NCI-H2107 treated with DMSO at 0.1 percent for 48 hours (cell line): ENCODE measurements around the gene TMEM100.

ENCODE experiments used
- DNase-seq: peaks from one replicate; lab custom pipeline; 2025; ENCODE audit not compliant: unreplicated experiment; lab: John Stamatoyannopoulos, UW

Gene TMEM100

GRCh38 chr17:55720919-55721836, 1.5 kb downstream of the TMEM100 start:
- no peak for DNase-seq

GRCh38 chr17:55717898-55718735, 4.5 kb downstream of the TMEM100 start:
- no peak for DNase-seq

- no peak for DNase-seq
Measured at GRCh38 chr17:55717432-55717831, 5.2 kb downstream of the TMEM100 start.

- no peak for DNase-seq
Measured at GRCh38 chr17:55710829-55711496, 11.7 kb downstream of the TMEM100 start.

- no peak for DNase-seq
Measured at GRCh38 chr17:55710410-55710809, 12.3 kb downstream of the TMEM100 start.

GRCh38 chr17:55709984-55710383, 12.7 kb downstream of the TMEM100 start:
- DNase-seq: no peak

- no peak for DNase-seq
Measured at GRCh38 chr17:55709440-55709839, 13.2 kb downstream of the TMEM100 start.

GRCh38 chr17:55708175-55708974, 14.3 kb downstream of the TMEM100 start:
- DNase-seq: no peak

GRCh38 chr17:55706808-55707773, 15.6 kb downstream of the TMEM100 start:
- DNase-seq: no peak

GRCh38 chr17:55705847-55706246, 16.8 kb downstream of the TMEM100 start:
- no peak for DNase-seq

- no peak for DNase-seq
Measured at GRCh38 chr17:55704401-55704800, 18.3 kb downstream of the TMEM100 start.

GRCh38 chr17:55702150-55702549, 20.5 kb downstream of the TMEM100 start:
- DNase-seq: no peak

GRCh38 chr17:55699181-55699860, 23.3 kb downstream of the TMEM100 start:
- no peak for DNase-seq

- no peak for DNase-seq
Measured at GRCh38 chr17:55694286-55694910, 28.3 kb downstream of the TMEM100 start.

- no peak for DNase-seq
Measured at GRCh38 chr17:55693254-55694216, 29.1 kb downstream of the TMEM100 start.

- no peak for DNase-seq
Measured at GRCh38 chr17:55692276-55692675, 30.4 kb downstream of the TMEM100 start.

- DNase-seq: no peak
Measured at GRCh38 chr17:55691666-55692065, 31.0 kb downstream of the TMEM100 start.
